HG03575 (cell line): ENCODE data around the gene KIF22.

Experiments
- ATAC-seq: cut with Tn5 transposase; IDR thresholded peaks from one replicate; pipeline ENCODE4 v1.9.1; 2021; ENCODE audit not compliant: unreplicated experiment, insufficient number of reproducible peaks, low FRiP score; ENCODE audit errors: extremely low read depth

KIF22 gene

GRCh38 chr16:29811170-29811895, 20.8 kb downstream of the KIF22 start:
- ATAC-seq = no peak

DNA sequence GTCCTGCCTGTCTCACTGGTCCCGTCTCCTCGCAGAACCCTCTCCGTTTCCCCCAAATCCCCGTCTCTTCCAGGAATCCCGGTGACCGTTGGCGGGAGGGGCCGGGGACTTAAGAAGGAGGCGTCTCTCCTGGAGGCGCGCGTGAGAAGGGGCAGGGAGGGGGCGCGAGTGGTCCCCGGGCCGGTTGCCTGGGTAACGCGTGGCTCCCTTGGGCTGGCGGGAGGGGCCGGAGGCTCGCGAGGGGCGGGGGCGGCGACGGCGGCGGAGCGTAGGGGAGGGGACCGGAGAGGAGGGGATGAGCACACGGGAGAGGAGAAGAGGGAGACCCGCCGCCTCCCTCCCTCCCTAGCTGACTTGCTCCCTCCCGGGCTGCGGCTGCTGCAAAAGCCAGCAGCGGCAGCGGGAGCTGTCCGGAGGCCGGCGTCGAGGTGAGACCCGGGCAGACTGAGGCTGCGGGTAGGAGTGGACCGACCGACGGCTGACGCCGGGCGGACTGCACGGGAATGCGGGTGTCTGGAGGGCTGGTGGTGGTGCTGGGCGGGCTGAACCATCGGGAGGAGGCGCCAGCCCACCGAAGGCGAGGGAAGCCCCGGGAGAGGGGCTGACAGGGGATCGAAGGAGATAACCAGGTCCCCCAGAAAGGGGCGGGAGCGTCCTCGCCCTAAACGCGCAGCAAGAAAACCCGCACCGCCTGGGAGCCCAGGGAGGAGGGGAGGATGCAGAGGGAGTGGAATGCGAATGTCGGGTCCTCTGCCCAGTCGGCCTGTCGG, 21.5 kb downstream of the KIF22 start, which contains the start of gene PRRT2:
Gene PRRT2, plus strand, starts transcription at position 298 of the 770 bp plus-strand sequence. CDS start 862 bp downstream, outside the sequence.
- no peak for ATAC-seq

DNA sequence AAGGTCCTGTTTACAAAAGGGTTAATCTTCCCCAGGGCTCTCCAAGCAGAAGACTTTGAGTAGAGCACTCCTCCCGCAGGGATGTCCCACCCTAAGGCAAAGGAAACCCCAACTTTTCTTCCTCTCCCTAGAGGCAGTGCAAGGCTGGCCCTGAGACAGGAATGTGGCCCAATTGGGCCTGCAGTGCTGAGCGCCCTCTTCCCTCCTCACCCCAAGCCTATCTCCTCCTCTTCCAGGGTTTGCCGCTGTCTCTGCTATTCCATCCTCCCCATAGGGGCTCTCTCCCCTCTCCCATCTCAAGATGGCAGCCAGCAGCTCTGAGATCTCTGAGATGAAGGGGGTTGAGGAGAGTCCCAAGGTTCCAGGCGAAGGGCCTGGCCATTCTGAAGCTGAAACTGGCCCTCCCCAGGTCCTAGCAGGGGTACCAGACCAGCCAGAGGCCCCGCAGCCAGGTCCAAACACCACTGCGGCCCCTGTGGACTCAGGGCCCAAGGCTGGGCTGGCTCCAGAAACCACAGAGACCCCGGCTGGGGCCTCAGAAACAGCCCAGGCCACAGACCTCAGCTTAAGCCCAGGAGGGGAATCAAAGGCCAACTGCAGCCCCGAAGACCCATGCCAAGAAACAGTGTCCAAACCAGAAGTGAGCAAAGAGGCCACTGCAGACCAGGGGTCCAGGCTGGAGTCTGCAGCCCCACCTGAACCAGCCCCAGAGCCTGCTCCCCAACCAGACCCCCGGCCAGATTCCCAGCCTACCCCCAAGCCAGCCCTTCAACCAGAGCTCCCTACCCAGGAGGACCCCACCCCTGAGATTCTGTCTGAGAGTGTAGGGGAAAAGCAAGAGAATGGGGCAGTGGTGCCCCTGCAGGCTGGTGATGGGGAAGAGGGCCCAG, 22.4 kb downstream of the KIF22 start:
- no peak for ATAC-seq

- ATAC-seq = no peak
Observed at GRCh38 chr16:29813644-29814562, 23.4 kb downstream of the KIF22 start.

- ATAC-seq = no peak
Observed at GRCh38 chr16:29814592-29814991, 24.0 kb downstream of the KIF22 start.

GRCh38 chr16:29815032-29815721, 24.6 kb downstream of the KIF22 start:
- ATAC-seq = no peak

GRCh38 chr16:29815793-29816693, 25.5 kb downstream of the KIF22 start, which contains the start of gene PAGR1:
Gene PAGR1 (plus strand): TSS chr16:29816152. CDS start chr16:29816526, 374 bp downstream.
- peak; percentile 27 for ATAC-seq

GRCh38 chr16:29816694-29817441, 26.3 kb downstream of the KIF22 start:
- ATAC-seq = no peak

DNA sequence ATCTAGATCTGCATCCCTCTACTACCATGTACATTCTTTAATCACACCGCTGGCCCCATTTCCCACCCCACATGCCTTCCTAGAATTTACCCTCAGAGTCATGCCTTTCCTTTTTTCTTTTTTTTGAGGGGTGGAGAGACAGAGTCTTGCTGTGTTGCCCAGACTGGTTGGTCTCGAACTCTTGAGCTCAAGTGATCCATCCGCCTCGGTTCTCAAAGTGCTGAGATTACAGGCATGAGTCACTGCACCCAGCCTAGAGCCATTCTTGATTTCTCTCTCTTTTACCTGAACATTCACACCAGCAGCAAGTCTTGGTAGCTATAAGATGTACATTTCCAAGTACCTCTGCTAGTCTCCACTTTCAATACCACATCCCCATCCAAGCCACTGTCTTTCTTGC, 27.5 kb downstream of the KIF22 start:
- ATAC-seq = no peak

DNA sequence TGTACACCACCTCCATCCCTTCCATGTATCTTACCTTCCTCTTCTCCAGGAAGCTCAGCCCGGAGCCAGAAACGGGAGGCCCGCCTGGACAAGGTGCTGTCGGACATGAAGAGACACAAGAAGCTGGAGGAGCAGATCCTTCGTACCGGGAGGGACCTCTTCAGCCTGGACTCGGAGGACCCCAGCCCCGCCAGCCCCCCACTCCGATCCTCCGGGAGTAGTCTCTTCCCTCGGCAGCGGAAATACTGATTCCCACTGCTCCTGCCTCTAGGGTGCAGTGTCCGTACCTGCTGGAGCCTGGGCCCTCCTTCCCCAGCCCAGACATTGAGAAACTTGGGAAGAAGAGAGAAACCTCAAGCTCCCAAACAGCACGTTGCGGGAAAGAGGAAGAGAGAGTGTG, 29.0 kb downstream of the KIF22 start:
- no peak for ATAC-seq

GRCh38 chr16:29820271-29820701, 29.7 kb downstream of the KIF22 start, which contains the start of gene MVP:
Gene MVP (plus strand): TSS chr16:29820462. CDS start chr16:29830550, 10,088 bp downstream.
- no peak for ATAC-seq

- no peak for ATAC-seq
Observed at GRCh38 chr16:29820730-29821642, 30.4 kb downstream of the KIF22 start.

DNA sequence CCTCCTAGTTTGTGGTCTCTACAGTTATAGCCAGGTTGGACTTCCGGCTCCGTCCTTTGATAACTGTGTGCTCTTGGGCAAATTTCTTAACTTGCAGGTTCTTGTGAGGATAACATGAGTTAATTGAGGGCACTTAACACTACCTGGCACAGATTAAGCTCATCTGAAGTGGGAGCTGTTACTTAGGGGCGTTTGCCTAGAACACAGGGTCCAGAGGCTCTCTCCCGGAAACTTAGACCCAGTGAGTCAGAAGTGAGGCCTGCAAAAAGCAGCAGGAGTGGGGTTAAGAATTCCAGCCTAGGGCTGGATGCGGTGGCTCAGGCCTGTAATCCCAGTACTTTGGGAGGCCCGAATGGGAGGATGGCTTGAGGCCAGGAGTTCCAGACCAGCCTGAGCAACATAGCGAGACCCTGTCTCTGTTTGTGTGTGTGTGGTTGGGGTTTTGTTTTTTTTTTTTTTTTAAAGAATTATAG, 31.1 kb downstream of the KIF22 start:
- no peak for ATAC-seq

- no peak for ATAC-seq
Observed at GRCh38 chr16:29824589-29825144, 34.1 kb downstream of the KIF22 start.
